T-cell (primary cell): ENCODE results near the gene CFAP57. TPM values are rescaled to one million over a fixed set of nuclear protein-coding genes. Genes with fewer than 3 reads are reported as not detected.
"Not testable (repeated sequence)": the region's sequence is repeated elsewhere in the genome, so short reads cannot be mapped to it uniquely, and the experiment has no call there.

ENCODE experiments used
- ATAC-seq, 4 experiments: fragments of 200-7000 bp in 3 of 4; fragments of 150-1000 bp in 1 of 4; cut with Tn5 transposase; replicated peaks in 1 of 4; 1 replicate in 3 of 4; 2 replicates in 1 of 4; pipeline ENCODE4 v1.10.0; 2021; ENCODE audit warnings: moderate library complexity in 3 of 4, mild to moderate bottlenecking in 2 of 4, moderate number of reproducible peaks in 1 of 4
- CTCF ChIA-PET, 2 donors: fragments of 300-600 bp; sonication (Branson Sonifier 250); formaldehyde crosslinking; loops; one replicate each; lab custom pipeline; 2022; ENCODE audit warnings: antibody characterized with exemption in 2 of 2; lab: Charles Lee
- POLR2A ChIA-PET, 2 donors: fragments of 300-600 bp; sonication (Branson Sonifier 250); formaldehyde crosslinking; loops; one replicate each; lab custom pipeline; 2022; ENCODE audit warnings: antibody characterized with exemption in 2 of 2; lab: Charles Lee
- DNase-seq, 35 experiments: peaks; one replicate each; pipeline versions ENCODE4 v3.0.0 to v3.0.0-alpha.2; 2013 to 2023
- H3K27ac ChIP-seq: one replicate; pipeline ENCODE4 v1.5.1; 2013; ENCODE audit warnings: low read length
- H3K27me3 ChIP-seq, 2 experiments: replicated peaks in 1 of 2; 1 replicate in 1 of 2; 2 replicates in 1 of 2; pipeline versions ENCODE4 v1.6.1 to v1.7.0; 2013; ENCODE audit warnings: low read length in 1 of 2, mixed read lengths in 1 of 2; ENCODE audit not compliant: control insufficient read depth in 2 of 2, insufficient read depth in 2 of 2; ENCODE audit errors: extremely low read depth in 1 of 2
- H3K36me3 ChIP-seq, 2 donors: 1 replicate in 1 of 2; 2 replicates in 1 of 2; pipeline versions ENCODE4 v1.6.1 to v1.7.0; 2013; ENCODE audit warnings: low read length in 1 of 2; ENCODE audit not compliant: control insufficient read depth in 2 of 2, insufficient read depth in 1 of 2; ENCODE audit errors: extremely low read depth in 1 of 2
- H3K4me1 ChIP-seq, 2 experiments: 1 replicate in 1 of 2; 2 replicates in 1 of 2; pipeline versions ENCODE4 v1.6.1 to v1.7.0; 2013; ENCODE audit warnings: low read length in 2 of 2, mixed read lengths in 1 of 2; ENCODE audit not compliant: insufficient read depth in 2 of 2, control insufficient read depth in 1 of 2; ENCODE audit errors: extremely low read depth in 1 of 2
- H3K4me3 ChIP-seq, 2 donors: 1 replicate in 1 of 2; 2 replicates in 1 of 2; pipeline versions ENCODE4 v1.5.1 to v1.7.0; 2013; ENCODE audit warnings: mild to moderate bottlenecking in 2 of 2, low read length in 1 of 2, moderate library complexity in 1 of 2; ENCODE audit not compliant: control insufficient read depth in 1 of 2; ENCODE audit errors: extremely low read depth in 1 of 2
- H3K9me3 ChIP-seq: 2 replicates; pipeline ENCODE4 v1.7.0; 2013
- H3K27ac Mint-ChIP-seq, 2 donors: one replicate each; pipeline ENCODE4 v1.8.0; 2020 to 2021; ENCODE audit warnings: mild to moderate bottlenecking in 2 of 2, mixed read lengths in 2 of 2
- H3K27me3 Mint-ChIP-seq, 2 donors: one replicate each; pipeline ENCODE4 v1.8.0; 2021 to 2022; ENCODE audit warnings: mixed read lengths in 2 of 2
- H3K36me3 Mint-ChIP-seq: one replicate; pipeline ENCODE4 v1.8.0; 2021; ENCODE audit warnings: mixed read lengths
- H3K4me1 Mint-ChIP-seq, 3 donors: one replicate each; pipeline ENCODE4 v1.8.0; 2020 to 2022; ENCODE audit warnings: mixed read lengths in 3 of 3, mild to moderate bottlenecking in 1 of 3
- H3K4me3 Mint-ChIP-seq, 3 donors: one replicate each; pipeline ENCODE4 v1.8.0; 2020 to 2022; ENCODE audit warnings: mild to moderate bottlenecking in 3 of 3, mixed read lengths in 3 of 3, moderate library complexity in 3 of 3
- H3K9me3 Mint-ChIP-seq, 3 donors: one replicate each; pipeline ENCODE4 v1.8.0; 2020 to 2022; ENCODE audit warnings: mixed read lengths in 3 of 3
- WGBS: methylation state at CpG from one replicate; pipeline ENCODE4 v1.1.5; 2013; ENCODE audit warnings: missing lambda C conversion rate; ENCODE audit not compliant: insufficient coverage; 5-methylcytosine and 5-hydroxymethylcytosine counted together
- total RNA-seq, 35 experiments: library from RNA in 6 of 35; stranded (reverse) in 6 of 35; fragments of 120-200 nt in 1 of 35; gene quantifications; one replicate each; pipeline versions ENCODE4 v1.2.1 to v1.2.4 and lab custom pipeline; 2013 to 2026

CFAP57 gene
- total RNA-seq, 5 donors from 2014 or later (not counting 1 experiment from before 2014, with no cell fraction given), result 0.07 TPM; not detected in 4

DNA sequence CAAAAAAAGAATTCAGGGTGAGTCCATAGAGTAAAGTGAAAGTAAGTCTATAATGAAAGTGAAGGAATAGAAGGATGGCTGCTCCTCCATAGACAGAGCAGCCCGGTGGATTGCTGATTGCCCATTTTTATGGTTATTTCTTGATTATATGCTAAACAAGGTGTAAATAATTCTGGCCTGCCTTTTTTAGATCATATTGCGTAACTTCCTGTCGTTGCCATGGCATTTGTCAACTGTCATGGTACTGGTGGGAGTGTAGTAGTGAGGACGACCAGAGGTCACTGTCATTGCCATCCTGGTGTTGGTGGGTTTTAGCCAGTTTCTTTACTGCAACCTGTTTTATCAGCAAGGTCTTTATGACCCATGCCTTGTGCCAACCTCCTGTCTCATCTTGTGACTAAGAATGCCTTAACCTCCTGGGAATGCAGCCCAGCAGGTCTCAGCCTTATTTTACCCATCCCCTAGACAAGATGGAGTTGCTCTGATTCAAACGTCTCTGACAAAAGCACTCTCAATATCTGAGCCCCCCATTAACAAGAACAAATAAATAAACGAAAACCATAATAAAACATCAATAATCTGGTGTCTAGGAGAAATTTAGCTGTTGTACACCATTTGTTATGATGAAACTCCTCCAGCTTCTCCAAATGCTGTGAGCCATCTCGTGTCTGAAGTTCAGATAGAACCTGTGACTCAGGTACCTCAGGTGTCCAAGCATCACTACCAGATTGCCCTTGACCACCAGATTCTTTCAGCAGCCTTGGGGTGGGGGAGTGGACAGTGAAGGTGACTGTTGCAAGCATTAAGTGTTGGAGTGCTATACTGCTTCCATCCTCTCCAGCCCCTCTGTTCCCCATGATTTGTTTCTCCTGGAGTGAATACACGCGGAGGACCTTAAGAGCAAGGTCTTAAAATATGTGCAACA, 36.0 kb upstream of the CFAP57 start:
- Histone ChIP-seq H3K9me3 (no peaks in the 10 kb centered on the region), H3K36me3 (no peaks in the 10 kb centered on the region), H3K4me3 (no peak overlapping the region), H3K27me3 (peaks cover 0 to 15% of the 10 kb centered on the region in 2 experiments), H3K4me1 (no peaks in the 10 kb centered on the region), H3K27ac (no peak overlapping the region)
- no peaks in the 10 kb centered on the region for H3K4me1 Mint-ChIP-seq
- H3K27me3 Mint-ChIP-seq, result peaks cover 26 to 30% of the 10 kb centered on the region in 2 donors
- peaks cover 0 to 10% (median 2%) of the 10 kb centered on the region in 3 donors for H3K9me3 Mint-ChIP-seq
- H3K4me3 Mint-ChIP-seq, result no peak overlapping the region
- H3K36me3 Mint-ChIP-seq, result no peaks in the 10 kb centered on the region
- no peak overlapping the region for H3K27ac Mint-ChIP-seq
- DNase-seq (no peak), ATAC-seq (no peak)
- CTCF ChIA-PET, result no interaction called here
- 93% methylated on average over 3 of the region's 9 CpGs for WGBS
- POLR2A ChIA-PET, result no interaction called here

- no peaks in the 10 kb centered on the region for H3K4me1 Mint-ChIP-seq
- WGBS, result 81% methylated on average over 3 of the region's 7 CpGs
Observed at GRCh38 chr1:43137445-43138052, 34.6 kb upstream of the CFAP57 start.

DNA sequence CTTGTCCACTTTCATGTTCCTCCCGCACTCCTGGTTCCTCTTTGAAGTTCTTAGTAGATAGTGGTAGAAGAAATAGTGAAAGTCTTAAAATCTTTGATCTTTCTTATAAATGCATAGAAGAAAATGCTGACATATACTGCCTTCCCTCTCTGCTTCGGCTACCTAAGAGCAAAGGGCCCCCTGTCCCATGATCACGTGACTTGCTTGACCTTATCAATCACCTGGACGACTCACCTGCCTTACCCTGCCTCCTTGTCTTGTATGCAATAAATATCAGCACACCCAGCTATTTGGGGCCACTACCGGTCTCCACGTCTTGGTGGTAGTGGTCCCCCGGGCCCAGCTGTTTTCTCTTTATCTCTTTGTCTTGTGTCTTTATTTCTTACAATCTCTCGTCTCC, 32.8 kb upstream of the CFAP57 start:
- CTCF ChIA-PET, H3K27ac Mint-ChIP-seq, ATAC-seq, H3K4me1 Mint-ChIP-seq, H3K4me3 Mint-ChIP-seq, H3K4me1 ChIP-seq, DNase-seq, H3K27ac ChIP-seq, H3K4me3 ChIP-seq, POLR2A ChIA-PET, H3K36me3 Mint-ChIP-seq, H3K36me3 ChIP-seq, H3K9me3 ChIP-seq: not testable (repeated sequence)
- peaks cover 0 to 22% of the 10 kb centered on the region in 2 experiments for H3K27me3 ChIP-seq
- H3K9me3 Mint-ChIP-seq, result peaks cover 0 to 10% (median 2%) of the 10 kb centered on the region in 3 donors
- 73% methylated on average over 2 of the region's 8 CpGs for WGBS
- peaks cover 32 to 39% of the 10 kb centered on the region in 2 donors for H3K27me3 Mint-ChIP-seq

More at GRCh38 chr1:43137445-43138052, 34.6 kb upstream of the CFAP57 start:
- ChIA-PET CTCF (no interaction called here), POLR2A (no interaction called here)
- Mint-ChIP-seq H3K4me3 (no peak overlapping the region), H3K27me3 (peaks cover 24 to 26% of the 10 kb centered on the region in 2 donors), H3K27ac (no peak overlapping the region), H3K9me3 (peaks cover 0 to 10% (median 2%) of the 10 kb centered on the region in 3 donors), H3K36me3 (no peaks in the 10 kb centered on the region)
- Histone ChIP-seq H3K9me3 (no peaks in the 10 kb centered on the region), H3K27ac (no peak overlapping the region), H3K4me3 (no peak overlapping the region), H3K27me3 (peaks cover 0 to 18% of the 10 kb centered on the region in 2 experiments), H3K36me3 (no peaks in the 10 kb centered on the region), H3K4me1 (no peaks in the 10 kb centered on the region)
- no peak for DNase-seq
- no peak for ATAC-seq

DNA sequence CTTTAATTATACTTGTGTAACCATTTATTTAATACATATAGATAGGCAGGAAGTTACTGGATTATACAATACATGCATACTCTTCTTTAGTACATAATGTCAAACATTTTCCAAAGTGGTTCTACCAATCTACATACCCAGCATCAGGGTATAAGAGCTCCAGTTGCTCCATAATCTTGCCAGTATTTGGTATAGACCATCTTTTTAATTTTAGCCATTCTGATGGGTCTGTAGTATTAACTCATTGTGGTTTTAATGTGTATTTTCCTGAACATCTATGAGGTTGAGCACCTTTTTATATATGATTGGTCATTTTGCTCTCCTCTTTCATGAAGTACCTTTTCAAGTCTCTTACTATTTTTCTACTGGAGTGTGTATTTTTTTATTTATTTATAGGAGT, 32.1 kb upstream of the CFAP57 start:
- CTCF ChIA-PET, result no interaction called here
- peaks cover 0 to 27% of the 10 kb centered on the region in 2 experiments for H3K27me3 ChIP-seq
- H3K4me3 Mint-ChIP-seq, result no peak overlapping the region
- no peaks in the 10 kb centered on the region for H3K4me1 ChIP-seq
- DNase-seq (no peak), ATAC-seq (no peak)
- no peaks in the 10 kb centered on the region for H3K4me1 Mint-ChIP-seq
- H3K36me3 ChIP-seq, result no peaks in the 10 kb centered on the region
- H3K27ac Mint-ChIP-seq, result no peak overlapping the region
- peaks cover 0 to 10% (median 2%) of the 10 kb centered on the region in 3 donors for H3K9me3 Mint-ChIP-seq
- H3K36me3 Mint-ChIP-seq, result no peaks in the 10 kb centered on the region
- peaks cover 32 to 46% of the 10 kb centered on the region in 2 donors for H3K27me3 Mint-ChIP-seq
- POLR2A ChIA-PET, result no interaction called here
- no peaks in the 10 kb centered on the region for H3K9me3 ChIP-seq
- H3K4me3 ChIP-seq, result no peak overlapping the region
- no peak overlapping the region for H3K27ac ChIP-seq

GRCh38 chr1:43140583-43140982, 31.5 kb upstream of the CFAP57 start:
- no peaks in the 10 kb centered on the region for H3K9me3 ChIP-seq
- peaks cover 35 to 49% of the 10 kb centered on the region in 2 donors for H3K27me3 Mint-ChIP-seq
- WGBS, result no CpG with 5 or more reads among the region's 4 CpGs

GRCh38 chr1:43143441-43143888, 28.7 kb upstream of the CFAP57 start:
- no peaks in the 10 kb centered on the region for H3K36me3 ChIP-seq
- H3K27ac Mint-ChIP-seq, result no peak overlapping the region
- DNase-seq (no peak), ATAC-seq (no peak)
- no peak overlapping the region for H3K27ac ChIP-seq
- ChIA-PET POLR2A (no interaction called here), CTCF (no interaction called here)
- no peak overlapping the region for H3K4me3 Mint-ChIP-seq
- peaks cover 2 to 8% (median 6%) of the 10 kb centered on the region in 3 donors for H3K4me1 Mint-ChIP-seq
- H3K36me3 Mint-ChIP-seq, result no peaks in the 10 kb centered on the region
- WGBS, result 44% methylated on average over 7 of the region's 7 CpGs
- no peak overlapping the region for H3K4me3 ChIP-seq
- H3K9me3 ChIP-seq, result no peaks in the 10 kb centered on the region
- H3K4me1 ChIP-seq, result peaks cover 0 to 8% of the 10 kb centered on the region in 2 experiments
- H3K27me3 Mint-ChIP-seq, result peaks cover 46 to 61% of the 10 kb centered on the region in 2 donors
- peaks cover 0 to 37% of the 10 kb centered on the region in 2 experiments for H3K27me3 ChIP-seq
- H3K9me3 Mint-ChIP-seq, result peaks cover 0 to 10% (median 2%) of the 10 kb centered on the region in 3 donors

More at GRCh38 chr1:43140583-43140982, 31.5 kb upstream of the CFAP57 start:
- ChIA-PET CTCF (no interaction called here), POLR2A (no interaction called here)
- H3K27me3 ChIP-seq, result peaks cover 0 to 23% of the 10 kb centered on the region in 2 experiments
- H3K27ac ChIP-seq, result no peak overlapping the region
- DNase-seq (no peak), ATAC-seq (no peak)
- no peaks in the 10 kb centered on the region for H3K4me1 ChIP-seq
- no peak overlapping the region for H3K4me3 ChIP-seq
- no peaks in the 10 kb centered on the region for H3K36me3 ChIP-seq
- H3K27ac Mint-ChIP-seq, result no peak overlapping the region
- H3K4me1 Mint-ChIP-seq, result no peaks in the 10 kb centered on the region
- no peak overlapping the region for H3K4me3 Mint-ChIP-seq
- H3K9me3 Mint-ChIP-seq, result peaks cover 0 to 10% (median 2%) of the 10 kb centered on the region in 3 donors
- no peaks in the 10 kb centered on the region for H3K36me3 Mint-ChIP-seq
